Measurements from ENCODE around the gene LCE7A. TPM values are rescaled to one million over a fixed set of nuclear protein-coding genes. Genes with fewer than 3 reads are reported as not detected.

Gene LCE7A, protein sequence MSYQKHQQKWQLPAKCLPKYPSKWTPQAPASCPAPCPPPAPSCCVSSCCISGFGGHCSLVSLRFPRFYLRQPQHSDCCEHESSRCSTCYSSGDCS
- total RNA-seq (not detected), polyA plus RNA-seq (ENCODE audit: insufficient read depth, low read depth, low replicate concordance) (not detected)
- long read RNA-seq, donor 1 = 0 reads
- long read RNA-seq, donor 2 = 0 reads

DNA sequence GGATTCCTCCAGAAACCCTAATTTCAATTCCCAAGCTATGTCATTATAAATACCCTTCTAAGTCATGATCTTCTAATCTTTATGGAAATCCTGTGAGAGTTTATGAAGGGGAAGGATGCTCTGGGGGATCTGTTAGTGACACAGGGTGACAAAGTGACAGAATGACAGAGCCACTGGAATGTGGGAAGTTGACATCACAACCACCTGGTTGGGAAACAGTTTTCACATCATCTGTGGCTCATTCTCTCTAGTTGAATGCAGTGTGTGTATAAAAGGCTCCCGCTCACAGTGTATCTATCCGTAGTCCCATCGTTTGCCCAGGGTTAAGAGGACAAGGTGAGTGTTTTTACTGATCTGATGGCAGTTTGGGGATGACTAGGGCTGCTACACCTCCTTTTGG lies at the start of gene LCE7A:
Gene LCE7A, plus strand, starts transcription at position 301 of the 400 bp plus-strand sequence. CDS start 702 bp downstream, outside the sequence.
- Histone ChIP-seq H3K4me3 (no peak within 1 kb of the TSS), H3K4me1 (no peaks in the 10 kb centered on the region), H3K36me3 (ENCODE audit: low read depth, missing control alignments) (no peaks in the 10 kb centered on the region), H3K27ac (no peak within 1 kb of the TSS), H3K27me3 (no peaks in the 10 kb centered on the region), H3K9me3 (no peaks in the 10 kb centered on the region)
- 89 to 90% methylated on average over 3 of the region's 3 CpGs for WGBS, 2 donors
- DNase-seq = no peak
- no peak for TF ChIP-seq POLR2A (IDR thresholded peaks at IDR 0.05)
- TF ChIP-seq, protein P1, sequence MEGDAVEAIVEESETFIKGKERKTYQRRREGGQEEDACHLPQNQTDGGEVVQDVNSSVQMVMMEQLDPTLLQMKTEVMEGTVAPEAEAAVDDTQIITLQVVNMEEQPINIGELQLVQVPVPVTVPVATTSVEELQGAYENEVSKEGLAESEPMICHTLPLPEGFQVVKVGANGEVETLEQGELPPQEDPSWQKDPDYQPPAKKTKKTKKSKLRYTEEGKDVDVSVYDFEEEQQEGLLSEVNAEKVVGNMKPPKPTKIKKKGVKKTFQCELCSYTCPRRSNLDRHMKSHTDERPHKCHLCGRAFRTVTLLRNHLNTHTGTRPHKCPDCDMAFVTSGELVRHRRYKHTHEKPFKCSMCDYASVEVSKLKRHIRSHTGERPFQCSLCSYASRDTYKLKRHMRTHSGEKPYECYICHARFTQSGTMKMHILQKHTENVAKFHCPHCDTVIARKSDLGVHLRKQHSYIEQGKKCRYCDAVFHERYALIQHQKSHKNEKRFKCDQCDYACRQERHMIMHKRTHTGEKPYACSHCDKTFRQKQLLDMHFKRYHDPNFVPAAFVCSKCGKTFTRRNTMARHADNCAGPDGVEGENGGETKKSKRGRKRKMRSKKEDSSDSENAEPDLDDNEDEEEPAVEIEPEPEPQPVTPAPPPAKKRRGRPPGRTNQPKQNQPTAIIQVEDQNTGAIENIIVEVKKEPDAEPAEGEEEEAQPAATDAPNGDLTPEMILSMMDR (IDR thresholded peaks at IDR 0.05) = no peak
- intact Hi-C loops (cut with DNase I; ENCODE audit: low total_unique reads) = no loop called here

DNA sequence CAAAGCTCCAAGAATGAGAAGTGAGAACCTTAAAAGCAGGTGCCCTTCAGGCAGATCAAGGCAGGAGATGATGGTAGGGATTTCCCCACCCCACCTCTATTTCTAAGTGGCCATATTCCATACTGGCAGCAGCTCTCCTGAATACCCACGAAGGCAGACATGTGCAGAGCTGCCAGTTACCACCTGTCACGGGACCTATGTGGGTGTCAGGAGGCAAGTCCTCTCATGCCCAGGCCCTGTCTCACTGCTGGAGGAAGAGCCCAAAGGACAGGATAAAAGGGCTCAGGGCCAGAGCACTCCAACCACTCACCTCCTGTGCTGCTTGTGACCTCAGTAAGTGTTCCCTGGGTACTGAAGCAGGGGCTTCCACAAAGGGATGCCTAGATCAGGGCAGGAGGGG lies 48.7 kb upstream of the LCE7A start:
- intact Hi-C loops (cut with DNase I; ENCODE audit: low total_unique reads) = no loop called here
- H3K36me3 ChIP-seq (ENCODE audit: low read depth, missing control alignments) = no peaks in the 10 kb centered on the region
- no peaks in the 10 kb centered on the region for H3K9me3 ChIP-seq
- TF ChIP-seq POLR2A (IDR thresholded peaks at IDR 0.05) = no peak
- TF ChIP-seq, protein P1 (IDR thresholded peaks at IDR 0.05) = no peak
- H3K4me3 ChIP-seq = no peak overlapping the region
- H3K27me3 ChIP-seq = no peaks in the 10 kb centered on the region
- WGBS, 2 donors = 65 to 83% methylated on average over 2 of the region's 2 CpGs
- H3K4me1 ChIP-seq = no peaks in the 10 kb centered on the region
- H3K27ac ChIP-seq = no peak overlapping the region
- DNase-seq = no peak

DNA sequence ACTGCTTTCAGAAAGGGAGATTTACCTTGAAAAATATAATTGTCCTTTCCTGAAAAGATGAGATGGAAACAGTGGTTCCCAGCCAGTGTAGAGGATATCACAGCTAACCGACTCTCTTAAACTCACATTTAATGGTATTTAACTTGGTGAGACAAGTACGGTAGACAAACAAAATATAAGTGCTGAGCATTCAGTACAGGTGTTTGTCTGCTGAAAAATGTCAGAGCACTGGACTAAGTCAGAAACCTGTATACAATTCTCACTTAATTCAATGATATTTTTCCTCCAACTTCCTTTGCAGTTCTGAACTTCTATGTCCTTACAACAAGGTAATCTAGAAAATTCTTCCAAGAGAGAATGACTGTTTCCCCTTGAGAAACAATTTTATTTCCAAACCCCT lies 48.1 kb upstream of the LCE7A start, which contains the start of gene LCE1B:
Gene LCE1B, plus strand, starts transcription at position 301 of the 400 bp plus-strand sequence. CDS start 476 bp downstream, outside the sequence.
- intact Hi-C loops (cut with DNase I; ENCODE audit: low total_unique reads) = no loop called here
- Histone ChIP-seq H3K27ac (no peak within 1 kb of the TSS), H3K4me3 (no peak within 1 kb of the TSS), H3K36me3 (ENCODE audit: low read depth, missing control alignments) (no peaks in the 10 kb centered on the region), H3K27me3 (no peaks in the 10 kb centered on the region), H3K4me1 (no peaks in the 10 kb centered on the region), H3K9me3 (no peaks in the 10 kb centered on the region)
- 86 to 92% methylated on average over 2 of the region's 2 CpGs for WGBS, 2 donors
- no peak for DNase-seq
- TF ChIP-seq POLR2A (IDR thresholded peaks at IDR 0.05) = no peak
- TF ChIP-seq, protein P1 (IDR thresholded peaks at IDR 0.05) = no peak

DNA sequence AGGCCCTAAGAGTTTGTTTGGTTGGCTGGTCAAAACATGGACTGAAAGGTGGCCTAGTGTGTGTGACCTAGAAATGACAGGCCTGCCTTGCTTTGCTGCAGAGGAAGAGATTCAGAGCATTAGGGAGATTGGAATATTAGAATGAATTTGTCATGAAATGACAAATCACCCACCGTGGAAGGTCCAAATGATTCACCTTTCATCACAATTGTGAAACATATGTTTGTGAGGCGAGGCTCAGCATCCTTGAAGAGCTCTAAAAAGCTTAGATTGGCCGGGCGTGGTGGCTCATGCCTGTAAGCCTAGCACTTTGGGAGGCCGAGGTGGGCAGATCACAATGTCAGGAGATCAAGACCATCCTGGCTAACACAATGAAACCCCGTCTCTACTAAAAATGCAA lies 42.5 kb upstream of the LCE7A start:
- no peak overlapping the region for H3K4me3 ChIP-seq
- intact Hi-C loops (cut with DNase I; ENCODE audit: low total_unique reads) = no loop called here
- no peaks in the 10 kb centered on the region for H3K4me1 ChIP-seq
- H3K27me3 ChIP-seq = no peaks in the 10 kb centered on the region
- H3K36me3 ChIP-seq (ENCODE audit: low read depth, missing control alignments) = no peaks in the 10 kb centered on the region
- no peak for TF ChIP-seq POLR2A (IDR thresholded peaks at IDR 0.05)
- TF ChIP-seq, protein P1 (IDR thresholded peaks at IDR 0.05) = no peak
- no peak overlapping the region for H3K27ac ChIP-seq
- no peaks in the 10 kb centered on the region for H3K9me3 ChIP-seq
- whole genome bisulfite sequencing, 2 donors = 93 to 97% methylated on average over 3 to 6 of the region's 6 CpGs
- DNase-seq = no peak

DNA sequence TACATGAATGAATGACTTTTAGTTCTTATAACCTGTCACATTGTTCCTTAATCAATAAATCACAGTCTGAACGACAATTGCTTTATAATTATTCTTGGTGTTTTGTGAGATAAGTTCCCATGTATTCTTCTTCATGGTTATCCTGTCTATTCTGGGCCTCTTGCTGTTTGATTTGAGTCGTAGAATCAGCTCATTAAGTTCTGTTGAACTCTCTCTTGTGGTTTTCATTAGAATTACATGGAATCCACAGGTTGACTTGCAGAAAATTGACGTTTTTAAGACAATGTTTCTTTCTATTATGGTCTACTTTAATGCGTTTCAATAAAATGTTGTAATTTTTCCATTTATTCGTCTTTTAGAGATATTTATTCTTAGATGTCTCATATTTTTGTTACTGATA lies 36.5 kb upstream of the LCE7A start:
- no peak overlapping the region for H3K27ac ChIP-seq
- no peaks in the 10 kb centered on the region for H3K4me1 ChIP-seq
- no peaks in the 10 kb centered on the region for H3K9me3 ChIP-seq
- TF ChIP-seq, protein P1 (IDR thresholded peaks at IDR 0.05) = no peak
- TF ChIP-seq POLR2A (IDR thresholded peaks at IDR 0.05) = no peak
- no peak for DNase-seq
- no peaks in the 10 kb centered on the region for H3K36me3 ChIP-seq (ENCODE audit: low read depth, missing control alignments)
- no peak overlapping the region for H3K4me3 ChIP-seq
- intact Hi-C loops (cut with DNase I; ENCODE audit: low total_unique reads) = no loop called here
- 55 to 63% methylated on average over 5 of the region's 5 CpGs for WGBS, 2 donors
- H3K27me3 ChIP-seq = no peaks in the 10 kb centered on the region

All from testis (tissue), 5 donors.